Adrenal gland (tissue), 12 donors: ENCODE data around the gene CDK10. TPM values are rescaled to one million over a fixed set of nuclear protein-coding genes. Genes with fewer than 3 reads are reported as not detected.
A peak's percentile ranks its signal among the peaks of the same experiment; 100 is the strongest.

Experiments
- DNase-seq, 7 donors: peaks; one replicate each; pipeline ENCODE4 v3.0.0-alpha.2; 2019 to 2020
- H3K27ac ChIP-seq, 5 donors: fragments of 200-600 bp; sonication (generic) in 4 of 5; 1 replicate in 3 of 5; 2 replicates in 2 of 5; pipeline versions ENCODE4 v1.5.1 to v1.8.0; 2016 to 2020; ENCODE audit warnings: mild to moderate bottlenecking in 1 of 5
- H3K27me3 ChIP-seq: fragments of 200-600 bp; 2 replicates; pipeline ENCODE4 v1.8.0; 2021
- H3K36me3 ChIP-seq, 2 donors: fragments of 200-600 bp; replicated peaks in 1 of 2; 1 replicate in 1 of 2; 2 replicates in 1 of 2; pipeline versions ENCODE4 v1.5.1 to v1.8.0; 2018 to 2022
- H3K4me1 ChIP-seq, 2 donors: fragments of 200-600 bp; replicated peaks in 1 of 2; 1 replicate in 1 of 2; 2 replicates in 1 of 2; pipeline versions ENCODE4 v1.5.1 to v1.8.0; 2018 to 2021
- H3K4me3 ChIP-seq, 4 donors: fragments of 200-600 bp; sonication (generic) in 3 of 4; one replicate each; pipeline ENCODE4 v1.5.1; 2016 to 2018
- H3K9me3 ChIP-seq, 3 donors: fragments of 200-600 bp; sonication (generic) in 1 of 3; replicated peaks in 1 of 3; 1 replicate in 2 of 3; 2 replicates in 1 of 3; pipeline versions ENCODE4 v1.5.1 to v1.8.0; 2016 to 2021
- CTCF ChIP-seq, 6 experiments: fragments of 450-650 bp in 4 of 6; fragments of 200-600 bp in 2 of 6; sonication (generic) in 1 of 6; IDR thresholded peaks; 1 replicate in 5 of 6; 2 replicates in 1 of 6; pipeline versions ENCODE4 v1.5.1 to v1.8.0; 2016 to 2021; ENCODE audit warnings: antibody characterized with exemption in 6 of 6, mild to moderate bottlenecking in 2 of 6, moderate library complexity in 1 of 6
- POLR2A ChIP-seq, 2 donors: fragments of 450-650 bp; IDR thresholded peaks; one replicate each; pipeline ENCODE4 v1.6.1; 2017; ENCODE audit warnings: antibody characterized with exemption in 2 of 2, mild to moderate bottlenecking in 2 of 2, moderate library complexity in 1 of 2
- WGBS, 4 donors: extraction: QIAGEN DNeasy Blood & Tissue Kit in 2 of 4; methylation state at CpG; one replicate each; pipeline versions ENCODE4 v1.1.5 to v1.1.7; 2013 to 2017; 5-methylcytosine and 5-hydroxymethylcytosine counted together
- intact Hi-C, 2 donors: fragments of 100-400 bp; cut with DNase I; formaldehyde crosslinking; loops; one replicate each; pipeline versions ENCODE4 v1.14.1 to v1.15.0; 2022 to 2023
- polyA plus RNA-seq, 3 donors: library from polyadenylated mRNA; stranded (reverse); fragments of 200-250 nt in 2 of 3; fragments of 350-450 nt in 1 of 3; fragmentation: Illumina TruSeq in 1 of 3; extraction: RNeasy Lipid Tissue Mini Kit (QIAGEN cat#74804) in 1 of 3; gene quantifications; one replicate each; pipeline ENCODE4 v1.2.3, GENCODE V29; 2013 to 2014
- total RNA-seq, 9 donors: library from RNA; depleted of rRNA in 4 of 9; stranded (reverse); fragments of >200 nt in 4 of 9; fragments of 120-200 nt in 1 of 9; fragmentation: NEBNext Ultra II Directional in 1 of 9; extraction: Animal tissue kit (Norgen Biotek cat#: 25700) in 1 of 9; gene quantifications; one replicate each; pipeline versions ENCODE4 v1.1.0 to v1.2.4, GENCODE V29; 2013 to 2023
- donor health status: healthy with polysubstance abuse.
- donor health status: Bipolar disorder and iron deficiency.
- donor health status: DM: yes; HTN: yes; CAD: no.
- donor health status: DM: no; HTN: no; CAD: no.
- donor health status: DM: no; HTN: no; CAD: no.
- donor health status: DM: yes; HTN: yes; CAD: no.

The CDK10 gene
- total and polyA plus RNA-seq, 12 donors: 29.5 to 289 (median 64.5) TPM

- peaks cover 0 to 22% of the 10 kb centered on the region in 2 donors for H3K36me3 ChIP-seq
- H3K27me3 ChIP-seq: no peaks in the 10 kb centered on the region
- peaks cover 26 to 46% of the 10 kb centered on the region in 2 donors for H3K4me1 ChIP-seq
- intact Hi-C loops: no loop called here
- DNase-seq: peak in 6 of 7 donors; percentile 75 to 85 (median 80)
- TF ChIP-seq CTCF (IDR thresholded peaks at IDR 0.05): no peak
- TF ChIP-seq POLR2A (IDR thresholded peaks at IDR 0.05): peak in 1 of 2 donors; percentile 5
- 0 to 6% (median 1%) methylated on average over 6 to 29 of the region's 29 CpGs for WGBS, 4 donors
- peak overlapping the region; percentile 92 to 99 (median 96) for H3K27ac ChIP-seq
- peak overlapping the region; percentile 47 to 100 (median 86) for H3K4me3 ChIP-seq
- no peaks in the 10 kb centered on the region for H3K9me3 ChIP-seq
Measured at GRCh38 chr16:89720551-89720812, 34.0 kb downstream of the CDK10 start.

GRCh38 chr16:89720813-89721545 lies 34.5 kb downstream of the CDK10 start, which contains the start of the genes VPS9D1 and ZNF276:
TSS of gene VPS9D1 (minus strand) at chr16:89720898. CDS start at chr16:89720861, 37 bp downstream.
TSS of gene ZNF276 (plus strand) at chr16:89721537. CDS start at chr16:89721641, 104 bp downstream.
- Histone ChIP-seq H3K4me3 (peak within 1 kb of the TSS; percentile 47 to 100 (median 86)), H3K36me3 (peaks cover 0 to 27% of the 10 kb centered on the region in 2 donors), H3K4me1 (peaks cover 26 to 46% of the 10 kb centered on the region in 2 donors), H3K9me3 (no peaks in the 10 kb centered on the region), H3K27ac (peak within 1 kb of the TSS; percentile 92 to 99 (median 96)), H3K27me3 (no peaks in the 10 kb centered on the region)
- peak; percentile 5 to 19 for TF ChIP-seq POLR2A (IDR thresholded peaks at IDR 0.05)
- TF ChIP-seq CTCF (IDR thresholded peaks at IDR 0.05): no peak
- peak; percentile 73 to 91 (median 87) for DNase-seq
- intact Hi-C loops: no loop called here
- 0% methylated on average over 86 to 100 of the region's 103 CpGs; no CpG with 5 or more reads in 2 of the 4 donors for WGBS, 4 donors

GRCh38 chr16:89721546-89722391 lies 35.3 kb downstream of the CDK10 start:
- Histone ChIP-seq H3K4me3 (peak overlapping the region; percentile 47 to 100 (median 70)), H3K27ac (peak overlapping the region; percentile 92 to 99 (median 96)), H3K36me3 (peaks cover 0 to 33% of the 10 kb centered on the region in 2 donors), H3K27me3 (no peaks in the 10 kb centered on the region), H3K9me3 (no peaks in the 10 kb centered on the region), H3K4me1 (peaks cover 26 to 46% of the 10 kb centered on the region in 2 donors)
- 0% methylated on average over 11 to 112 of the region's 112 CpGs; no CpG with 5 or more reads in 1 of the 4 donors for WGBS, 4 donors
- no peak for TF ChIP-seq CTCF (IDR thresholded peaks at IDR 0.05)
- TF ChIP-seq POLR2A (IDR thresholded peaks at IDR 0.05): peak; percentile 38 to 62
- DNase-seq: peak; percentile 61 to 82 (median 71)
- intact Hi-C loops: no loop called here
